CD8-positive, alpha-beta memory T cell (primary cell): Measurements from ENCODE around the gene ATRN. TPM values are rescaled to one million over a fixed set of nuclear protein-coding genes. Genes with fewer than 3 reads are reported as not detected.

Experiments
- CTCF ChIA-PET: fragments of 350-600 bp; sonication (Branson Sonifier 250); formaldehyde crosslinking; loops from one replicate; lab custom pipeline; 2021; ENCODE audit warnings: antibody characterized with exemption; lab: Charles Lee
- POLR2A ChIA-PET: fragments of 350-600 bp; sonication (Branson Sonifier 250); formaldehyde crosslinking; loops from one replicate; lab custom pipeline; 2021; ENCODE audit warnings: antibody characterized with exemption; lab: Charles Lee
- DNase-seq, 5 donors: peaks; one replicate each; pipeline versions ENCODE4 v3.0.0 to v3.0.0-alpha.2; 2020 to 2022; ENCODE audit warnings: mixed read lengths in 1 of 5
- H3K27ac ChIP-seq: one replicate; pipeline ENCODE4 v1.7.0; 2013; ENCODE audit warnings: low read depth, mild to moderate bottlenecking, low read length, moderate library complexity
- H3K27me3 ChIP-seq: 2 replicates; pipeline ENCODE4 v1.7.0; 2013; ENCODE audit warnings: low read length, mild to moderate bottlenecking; ENCODE audit not compliant: insufficient read depth, poor library complexity, severe bottlenecking
- H3K36me3 ChIP-seq: 2 replicates; pipeline ENCODE4 v1.7.0; 2013; ENCODE audit warnings: mild to moderate bottlenecking, low read length, moderate library complexity; ENCODE audit not compliant: insufficient read depth
- H3K4me1 ChIP-seq: 2 replicates; pipeline ENCODE4 v1.7.0; 2013; ENCODE audit warnings: mild to moderate bottlenecking, low read length, moderate library complexity; ENCODE audit not compliant: insufficient read depth
- H3K4me3 ChIP-seq: 2 replicates; pipeline ENCODE4 v1.7.0; 2013; ENCODE audit warnings: mild to moderate bottlenecking, low read length
- H3K9me3 ChIP-seq: 2 replicates; pipeline ENCODE4 v1.7.0; 2013; ENCODE audit warnings: mild to moderate bottlenecking, low read length
- H3K27ac Mint-ChIP-seq, 8 donors: one replicate each; pipeline ENCODE4 v1.8.0; 2020 to 2021; ENCODE audit warnings: mixed read lengths in 8 of 8, mild to moderate bottlenecking in 6 of 8, inconsistent platforms in 3 of 8, moderate library complexity in 3 of 8
- H3K27me3 Mint-ChIP-seq, 2 donors: one replicate each; pipeline ENCODE4 v1.8.0; 2020 to 2021; ENCODE audit warnings: mixed read lengths in 2 of 2, mild to moderate bottlenecking in 1 of 2, moderate library complexity in 1 of 2
- H3K36me3 Mint-ChIP-seq, 3 donors: one replicate each; pipeline ENCODE4 v1.8.0; 2020 to 2021; ENCODE audit warnings: mixed read lengths in 3 of 3, inconsistent platforms in 1 of 3, mild to moderate bottlenecking in 1 of 3
- H3K4me1 Mint-ChIP-seq, 3 donors: one replicate each; pipeline ENCODE4 v1.8.0; 2020 to 2021; ENCODE audit warnings: mixed read lengths in 3 of 3, inconsistent platforms in 1 of 3, mild to moderate bottlenecking in 1 of 3
- H3K4me3 Mint-ChIP-seq, 7 donors: one replicate each; pipeline ENCODE4 v1.8.0; 2020 to 2021; ENCODE audit warnings: mixed read lengths in 7 of 7, mild to moderate bottlenecking in 6 of 7, moderate library complexity in 4 of 7, inconsistent platforms in 2 of 7
- H3K9me3 Mint-ChIP-seq, 5 donors: one replicate each; pipeline ENCODE4 v1.8.0; 2020 to 2022; ENCODE audit warnings: mixed read lengths in 5 of 5, mild to moderate bottlenecking in 3 of 5, moderate library complexity in 2 of 5, inconsistent platforms in 1 of 5
- polyA plus RNA-seq: library from polyadenylated mRNA; unstranded; fragments of 300-500 nt; fragmentation: Illumina TruSeq; gene quantifications from one replicate; pipeline ENCODE4 v1.2.3, GENCODE V29; 2021
- total RNA-seq, 2 experiments: library from RNA; stranded (reverse); gene quantifications; one replicate each; pipeline ENCODE4 v1.2.3, GENCODE V29; 2021

Gene ATRN
- total and polyA plus RNA-seq, 3 experiments from 2014 or later, result 9.4 to 11.2 (median 10.8) TPM

- Mint-ChIP-seq H3K27me3 (peaks cover 52 to 63% of the 10 kb centered on the region in 2 donors), H3K9me3 (peaks cover 0 to 2% (median 0%) of the 10 kb centered on the region in 5 donors), H3K36me3 (no peaks in the 10 kb centered on the region), H3K4me1 (peaks cover 0 to 24% (median 12%) of the 10 kb centered on the region in 3 donors), H3K4me3 (no peak overlapping the region), H3K27ac (no peak overlapping the region)
- Histone ChIP-seq H3K4me3 (no peak overlapping the region), H3K9me3 (no peaks in the 10 kb centered on the region), H3K27ac (no peak overlapping the region), H3K27me3 (peaks cover 21% of the 10 kb centered on the region), H3K36me3 (no peaks in the 10 kb centered on the region), H3K4me1 (no peaks in the 10 kb centered on the region)
- DNase-seq, result no peak
- POLR2A ChIA-PET, result no interaction called here
- CTCF ChIA-PET, result interaction anchor here (1.4 kb wide), 1 partner anchor 8 kb away, joined by 5 read pairs; no protein-coding TSS in a partner anchor
These were observed 203.6 kb downstream of the ATRN start for GRCh38 chr20:3674447-3674846.

GRCh38 chr20:3674995-3675900 lies 204.4 kb downstream of the ATRN start:
- H3K27ac Mint-ChIP-seq, result peak overlapping the region in 1 of 8 donors; percentile 41
- POLR2A ChIA-PET, result no interaction called here

GRCh38 chr20:3677733-3678132 lies 206.9 kb downstream of the ATRN start:
- no peak overlapping the region for H3K4me3 Mint-ChIP-seq
- H3K27ac ChIP-seq, result no peak overlapping the region
- no peaks in the 10 kb centered on the region for H3K36me3 ChIP-seq
- H3K27me3 Mint-ChIP-seq, result peaks cover 46 to 61% of the 10 kb centered on the region in 2 donors
- ChIA-PET CTCF (interaction anchor here (1.3 to 2.1 kb wide), 6 partner anchors 8 to 408 kb away, joined by 4 to 13 read pairs (median 8); no protein-coding TSS in a partner anchor), POLR2A (no interaction called here)
- no peaks in the 10 kb centered on the region for H3K9me3 ChIP-seq
- no peak for DNase-seq
- peaks cover 0 to 20% (median 8%) of the 10 kb centered on the region in 3 donors for H3K4me1 Mint-ChIP-seq
- H3K4me1 ChIP-seq, result no peaks in the 10 kb centered on the region
- peaks cover 0 to 2% (median 0%) of the 10 kb centered on the region in 5 donors for H3K9me3 Mint-ChIP-seq
- no peak overlapping the region for H3K27ac Mint-ChIP-seq
- peaks cover 11% of the 10 kb centered on the region for H3K27me3 ChIP-seq
- H3K4me3 ChIP-seq, result no peak overlapping the region
- no peaks in the 10 kb centered on the region for H3K36me3 Mint-ChIP-seq

More at GRCh38 chr20:3674995-3675900, 204.4 kb downstream of the ATRN start:
- H3K4me3 Mint-ChIP-seq, result no peak overlapping the region
- Histone ChIP-seq H3K27me3 (peaks cover 21% of the 10 kb centered on the region), H3K36me3 (no peaks in the 10 kb centered on the region), H3K27ac (no peak overlapping the region), H3K4me3 (no peak overlapping the region), H3K9me3 (no peaks in the 10 kb centered on the region), H3K4me1 (no peaks in the 10 kb centered on the region)
- peaks cover 0 to 2% (median 0%) of the 10 kb centered on the region in 5 donors for H3K9me3 Mint-ChIP-seq
- H3K36me3 Mint-ChIP-seq, result no peaks in the 10 kb centered on the region
- CTCF ChIA-PET, result interaction anchor here (1.0 to 1.8 kb wide), 4 partner anchors 9 to 93 kb away, joined by 3 to 11 read pairs (median 5); partner anchors contain the start of gene ADISSP
- DNase-seq, result no peak
- peaks cover 0 to 23% (median 10%) of the 10 kb centered on the region in 3 donors for H3K4me1 Mint-ChIP-seq
- peaks cover 51 to 60% of the 10 kb centered on the region in 2 donors for H3K27me3 Mint-ChIP-seq

- Histone ChIP-seq H3K4me3 (no peak overlapping the region), H3K27me3 (peaks cover 11% of the 10 kb centered on the region), H3K36me3 (no peaks in the 10 kb centered on the region), H3K4me1 (no peaks in the 10 kb centered on the region), H3K27ac (no peak overlapping the region), H3K9me3 (no peaks in the 10 kb centered on the region)
- H3K4me1 Mint-ChIP-seq, result peaks cover 0 to 17% (median 6%) of the 10 kb centered on the region in 3 donors
- ChIA-PET POLR2A (no interaction called here), CTCF (interaction anchor here (0.9 to 2.1 kb wide), 2 partner anchors 9 to 33 kb away, joined by 3 to 13 read pairs; no protein-coding TSS in a partner anchor)
- H3K4me3 Mint-ChIP-seq, result no peak overlapping the region
- no peak overlapping the region for H3K27ac Mint-ChIP-seq
- no peak for DNase-seq
- H3K27me3 Mint-ChIP-seq, result peaks cover 44 to 58% of the 10 kb centered on the region in 2 donors
- H3K36me3 Mint-ChIP-seq, result no peaks in the 10 kb centered on the region
- no peaks in the 10 kb centered on the region for H3K9me3 Mint-ChIP-seq
These were observed 207.4 kb downstream of the ATRN start for GRCh38 chr20:3678198-3678597.

GRCh38 chr20:3678856-3679720 lies 208.3 kb downstream of the ATRN start:
- POLR2A ChIA-PET, result no interaction called here
- CTCF ChIA-PET, result interaction anchor here (0.9 kb wide), 1 partner anchor 8 kb away, joined by 3 read pairs; no protein-coding TSS in a partner anchor
- peaks cover 46 to 61% of the 10 kb centered on the region in 2 donors for H3K27me3 Mint-ChIP-seq

GRCh38 chr20:3679749-3680700 lies 209.2 kb downstream of the ATRN start:
- H3K27ac Mint-ChIP-seq, result peak overlapping the region in 1 of 8 donors; percentile 48
- ChIA-PET CTCF (no interaction called here), POLR2A (no interaction called here)
- no peak for DNase-seq
- H3K4me3 Mint-ChIP-seq, result no peak overlapping the region
- no peak overlapping the region for H3K4me3 ChIP-seq
- H3K27me3 Mint-ChIP-seq, result peaks cover 37 to 59% of the 10 kb centered on the region in 2 donors
- H3K36me3 Mint-ChIP-seq, result no peaks in the 10 kb centered on the region
- H3K4me1 ChIP-seq, result no peaks in the 10 kb centered on the region
- no peaks in the 10 kb centered on the region for H3K9me3 Mint-ChIP-seq
- peaks cover 11% of the 10 kb centered on the region for H3K27me3 ChIP-seq
- H3K4me1 Mint-ChIP-seq, result peaks cover 0 to 12% (median 4%) of the 10 kb centered on the region in 3 donors
- H3K9me3 ChIP-seq, result no peaks in the 10 kb centered on the region
- no peaks in the 10 kb centered on the region for H3K36me3 ChIP-seq
- no peak overlapping the region for H3K27ac ChIP-seq

More at GRCh38 chr20:3678856-3679720, 208.3 kb downstream of the ATRN start:
- Histone ChIP-seq H3K4me1 (no peaks in the 10 kb centered on the region), H3K36me3 (no peaks in the 10 kb centered on the region), H3K27ac (no peak overlapping the region), H3K9me3 (no peaks in the 10 kb centered on the region), H3K4me3 (no peak overlapping the region), H3K27me3 (peaks cover 11% of the 10 kb centered on the region)
- no peak overlapping the region for H3K27ac Mint-ChIP-seq
- no peaks in the 10 kb centered on the region for H3K9me3 Mint-ChIP-seq
- no peak for DNase-seq
- H3K4me1 Mint-ChIP-seq, result peaks cover 0 to 15% (median 6%) of the 10 kb centered on the region in 3 donors
- no peak overlapping the region for H3K4me3 Mint-ChIP-seq
- no peaks in the 10 kb centered on the region for H3K36me3 Mint-ChIP-seq
